Ammon's horn (tissue), 1 donor: ENCODE data around the gene CER1.
"Not testable (repeated sequence)": the region's sequence is repeated elsewhere in the genome, so short reads cannot be mapped to it uniquely, and the experiment has no call there.

ENCODE experiments used
- DNase-seq: peaks from one replicate; pipeline ENCODE4 v3.0.0-alpha.2; 2016; ENCODE audit warnings: low spot score

The CER1 gene

GRCh38 chr9:14715102-14715501, 7.4 kb downstream of the CER1 start:
- no peak for DNase-seq

GRCh38 chr9:14713187-14713767, 9.3 kb downstream of the CER1 start:
- no peak for DNase-seq

- no peak for DNase-seq
Measured at GRCh38 chr9:14710804-14711203, 11.7 kb downstream of the CER1 start.

DNA sequence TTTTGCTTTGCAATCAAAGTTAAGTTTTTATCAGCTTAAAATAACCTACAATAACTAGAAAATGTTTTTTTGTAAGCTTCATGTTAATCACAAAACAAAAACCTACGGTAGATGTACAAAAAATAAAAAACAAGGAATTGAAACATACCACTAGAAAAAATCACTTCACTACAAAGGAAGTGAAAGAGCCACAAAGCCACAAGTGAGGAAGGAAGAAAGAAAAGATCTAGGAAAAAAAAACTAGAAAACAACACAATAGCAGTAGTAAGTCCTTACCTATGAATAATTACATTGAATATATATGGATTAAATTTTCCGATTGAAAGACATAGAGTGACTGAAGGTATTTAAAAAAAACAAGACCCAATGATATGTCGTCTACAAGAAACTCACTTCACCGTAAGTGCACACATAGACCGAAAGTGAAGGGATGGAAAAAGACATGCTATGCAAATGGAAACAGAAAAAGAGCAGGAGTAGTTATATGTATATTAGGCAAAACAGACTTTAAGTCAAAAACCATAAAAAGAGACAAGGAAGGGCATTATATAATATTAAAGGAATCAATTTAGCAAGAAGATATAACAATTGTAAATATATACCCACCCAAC, 15.9 kb downstream of the CER1 start:
- DNase-seq: no peak

DNA sequence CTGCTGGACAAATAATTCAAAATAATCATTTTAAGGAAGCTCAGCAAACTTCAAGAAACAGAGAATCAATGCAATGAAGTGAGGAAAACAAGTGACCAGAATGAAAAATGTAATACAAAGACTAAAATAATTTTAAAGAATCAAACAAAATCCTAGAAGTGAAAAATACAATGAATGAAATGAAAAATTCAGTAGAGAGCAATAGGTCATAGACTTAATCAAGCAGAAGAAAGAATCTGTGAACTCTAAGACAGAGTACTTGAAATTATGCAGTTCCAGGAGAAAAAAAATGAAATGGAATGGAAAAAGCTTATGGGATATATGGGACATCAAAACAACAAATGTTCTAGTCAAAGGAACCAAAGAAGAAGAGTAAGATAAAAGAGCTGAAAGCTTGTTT, 17.5 kb downstream of the CER1 start:
- no peak for DNase-seq

GRCh38 chr9:14704281-14704680, 18.3 kb downstream of the CER1 start:
- DNase-seq: no peak

GRCh38 chr9:14702200-14702720, 20.3 kb downstream of the CER1 start:
- no peak for DNase-seq

DNA sequence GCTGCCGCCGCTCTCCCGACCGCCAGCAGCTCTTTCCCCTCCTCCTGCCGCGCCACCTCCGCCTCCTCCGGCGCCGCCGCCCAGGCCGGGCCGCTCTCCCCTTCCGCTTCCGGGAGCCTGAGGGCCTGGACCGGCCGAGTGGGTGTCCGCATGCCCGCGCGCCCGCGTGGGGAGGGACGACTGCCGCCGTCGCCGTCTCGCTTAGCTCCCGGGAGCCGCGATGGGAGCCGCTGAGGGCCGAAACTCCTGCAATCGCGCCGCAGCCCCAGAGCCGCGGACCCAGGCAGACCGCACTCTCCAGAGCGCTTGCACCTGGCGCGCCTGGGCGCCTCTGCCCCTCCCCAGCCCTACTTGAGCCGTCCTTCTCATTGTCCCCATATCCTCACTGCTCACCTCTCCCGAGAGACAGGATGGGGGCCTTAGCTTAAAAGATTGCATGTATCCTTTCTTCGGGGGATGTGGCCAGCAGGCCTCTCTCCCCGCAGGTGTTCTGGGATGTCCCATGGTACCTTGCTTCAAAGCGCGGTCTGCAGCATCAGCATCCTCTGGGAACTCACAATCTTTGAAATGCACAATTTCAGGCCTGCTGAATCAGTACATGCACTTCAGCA, 29.2 kb downstream of the CER1 start, which contains the start of gene ZDHHC21:
Gene ZDHHC21, minus strand, starts transcription at position 182 of the 611 bp plus-strand sequence. CDS start 19,092 bp downstream, outside the sequence.
- DNase-seq: peak; percentile 82

DNA sequence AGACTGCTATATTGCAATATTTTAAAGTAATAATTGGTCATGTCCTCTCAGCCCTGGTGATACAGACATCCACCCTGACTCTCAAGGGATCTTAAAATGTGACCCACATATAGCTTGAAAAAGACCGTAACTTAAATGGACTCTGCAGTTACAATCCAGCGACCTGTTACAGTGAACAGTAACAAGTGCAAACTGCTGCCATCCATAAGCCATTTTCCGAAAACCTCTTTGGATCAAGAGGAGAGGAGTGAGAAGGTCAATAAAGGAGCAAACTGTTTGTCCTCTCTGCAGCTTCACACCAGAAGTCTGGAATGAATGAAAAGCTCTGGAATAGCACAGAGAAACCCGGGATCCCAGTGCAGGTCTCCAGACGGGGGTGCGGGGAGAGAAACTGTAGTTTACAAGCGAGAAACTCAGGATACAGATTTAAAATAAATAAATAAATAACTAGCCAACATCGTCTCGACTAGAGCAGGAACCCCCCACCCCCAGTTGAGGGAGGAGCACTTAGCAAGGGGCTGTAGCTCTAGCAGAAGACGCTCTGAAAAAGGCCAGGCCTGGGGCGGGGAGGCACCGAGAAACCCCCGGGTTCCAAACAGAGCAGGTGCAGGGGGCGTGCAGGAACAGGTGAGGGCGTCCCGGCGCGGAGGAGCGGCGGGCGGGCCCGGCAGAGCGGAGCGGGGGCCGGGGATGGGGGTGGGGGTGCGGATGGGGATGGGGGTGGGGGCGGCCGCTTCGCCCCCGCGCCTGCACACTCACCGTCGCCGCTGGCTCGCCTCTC, 29.9 kb downstream of the CER1 start:
- peak; percentile 18 for DNase-seq

- no peak for DNase-seq
Measured at GRCh38 chr9:14690948-14691730, 31.4 kb downstream of the CER1 start.

- DNase-seq: no peak
Measured at GRCh38 chr9:14687042-14687719, 35.4 kb downstream of the CER1 start.

DNA sequence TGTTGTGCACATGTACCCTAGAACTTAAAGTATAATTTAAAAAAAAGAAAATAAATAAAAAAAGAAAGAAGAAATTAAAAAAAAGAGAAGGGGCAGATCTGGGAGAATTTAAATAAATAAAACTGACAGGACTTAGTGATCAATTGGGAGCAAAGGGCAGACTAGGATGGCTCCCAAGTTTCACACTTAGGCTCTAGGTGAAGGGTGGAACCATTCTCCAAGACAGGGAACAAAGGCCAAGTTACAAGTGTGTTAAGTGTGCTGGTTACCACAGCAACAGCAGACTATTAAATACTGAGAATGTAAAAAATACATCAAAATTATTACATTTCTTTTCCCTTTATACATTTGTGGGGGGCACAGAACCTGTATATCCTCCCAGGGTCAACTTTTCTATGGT, 36.4 kb downstream of the CER1 start:
- no peak for DNase-seq

DNA sequence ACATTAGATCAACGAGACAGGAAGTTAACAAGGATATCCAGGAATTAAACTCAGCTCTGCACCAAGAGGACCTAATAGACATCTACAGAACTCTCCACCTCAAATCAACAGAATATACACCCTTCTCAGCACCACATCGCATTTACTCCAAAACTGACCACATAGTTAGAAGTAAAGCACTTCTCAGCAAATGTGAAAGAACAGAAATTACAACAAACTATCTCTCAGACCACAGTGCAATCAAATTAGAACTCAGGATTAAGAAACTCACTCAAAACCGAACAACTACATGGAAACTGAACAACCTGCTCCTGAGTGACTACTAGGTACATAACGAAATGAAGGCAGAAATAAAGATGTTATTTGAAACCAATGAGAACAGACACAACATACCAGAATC, 39.9 kb downstream of the CER1 start:
- not testable (repeated sequence) for DNase-seq

DNA sequence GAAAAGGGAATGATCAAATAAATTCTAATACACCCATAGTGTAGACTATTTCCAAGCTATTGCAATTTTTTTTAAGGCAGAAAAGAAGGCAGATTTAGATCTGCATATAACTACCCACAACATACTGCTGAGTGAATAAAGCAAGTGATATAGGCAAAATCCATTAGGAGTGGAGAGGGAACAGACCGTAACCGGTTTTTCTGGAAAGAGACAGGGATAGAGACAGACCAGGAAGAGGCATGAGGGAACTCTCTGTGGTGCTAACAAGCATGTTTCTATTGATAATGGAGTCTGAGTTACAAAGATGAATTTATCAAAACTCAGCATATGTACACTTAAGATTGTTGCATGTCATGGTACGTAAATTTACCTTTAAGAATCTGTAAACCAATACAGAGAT, 43.8 kb downstream of the CER1 start:
- DNase-seq: no peak

DNA sequence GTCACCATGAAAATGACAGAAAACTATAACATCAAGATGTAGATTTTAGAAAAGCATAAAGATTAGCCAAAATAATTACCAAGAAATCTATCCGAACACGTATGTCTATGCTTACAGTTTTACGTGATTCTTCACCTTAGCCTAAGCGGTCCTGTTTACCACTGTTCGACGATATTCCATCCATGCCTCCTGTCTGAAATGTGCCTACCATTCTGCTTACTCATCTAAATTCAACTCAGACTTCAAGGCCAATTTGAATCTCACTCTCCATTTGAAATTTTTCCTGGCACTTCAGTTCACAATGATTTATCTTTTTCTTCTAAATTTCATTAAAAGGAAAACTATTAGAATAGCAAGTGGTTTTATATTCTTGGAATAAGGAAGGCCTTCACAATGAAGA, 44.7 kb downstream of the CER1 start:
- DNase-seq: no peak

DNA sequence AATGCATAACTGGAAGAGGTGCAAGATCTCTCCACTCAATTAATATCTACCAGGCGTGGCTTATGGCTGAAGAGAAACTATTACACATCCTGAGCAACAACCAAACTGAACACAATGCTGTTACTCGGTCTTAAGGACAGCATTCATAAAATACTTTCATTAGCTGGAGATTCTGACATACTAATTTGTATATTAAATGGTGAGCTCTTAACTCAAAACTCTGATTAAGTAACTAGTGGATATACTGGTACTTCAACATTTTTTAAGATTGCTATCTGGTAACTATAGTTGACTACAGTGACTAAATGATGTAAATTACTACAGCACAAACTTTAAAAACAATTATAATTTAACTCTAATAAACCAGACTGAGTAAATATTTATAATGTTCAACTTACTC, 45.1 kb downstream of the CER1 start:
- DNase-seq: no peak

- no peak for DNase-seq
Measured at GRCh38 chr9:14674630-14675029, 47.9 kb downstream of the CER1 start.

DNA sequence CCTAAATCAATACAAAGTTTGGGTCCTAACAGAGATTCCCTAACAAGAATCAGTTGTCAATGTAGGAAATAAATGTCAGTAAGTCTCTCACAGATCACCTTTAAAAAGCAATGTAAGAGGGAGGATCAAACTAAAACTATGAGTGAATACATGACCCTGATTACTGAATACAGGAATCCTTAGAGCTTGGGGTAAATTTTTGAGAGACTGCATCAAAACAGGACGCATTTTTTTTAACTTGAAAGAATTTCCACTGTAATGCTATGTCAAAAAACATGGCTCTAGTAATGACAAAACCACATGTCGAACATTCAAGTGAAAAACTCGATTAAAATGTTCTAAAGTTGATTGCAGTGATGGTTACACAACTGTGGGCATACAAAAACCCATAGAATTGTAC, 51.2 kb downstream of the CER1 start:
- DNase-seq: no peak

- no peak for DNase-seq
Measured at GRCh38 chr9:14670718-14671117, 51.8 kb downstream of the CER1 start.
